SK-N-SH (cell line): ENCODE data around the gene TXNRD1. TPM values are rescaled to one million over a fixed set of nuclear protein-coding genes. Genes with fewer than 3 reads are reported as not detected.

Experiments
- CTCF ChIA-PET: fragments of 300-600, 350-600 bp; formaldehyde crosslinking; extraction: SDS; loops from one replicate; lab custom pipeline; 2021; lab: Yijun Ruan, JAX
- POLR2A ChIA-PET: fragments of 350-600 bp; sonication (Branson Sonifier 250); formaldehyde crosslinking; extraction: SDS; loops from one replicate; lab custom pipeline; 2020; ENCODE audit warnings: antibody characterized with exemption, inconsistent platforms; lab: Yijun Ruan, JAX
- DNase-seq: peaks from one replicate; pipeline ENCODE4 v3.0.0; 2012
- H2AFZ ChIP-seq: fragments of 200-600 bp; sonication (generic); 2 replicates; pipeline ENCODE4 v1.8.1; 2016; ENCODE audit warnings: antibody characterized with exemption, mild to moderate bottlenecking, low read depth
- H3F3A ChIP-seq: fragments of 200-600 bp; sonication (generic); replicated peaks from 2 replicates; pipeline ENCODE3; 2016; ENCODE audit warnings: antibody characterized with exemption, mild to moderate bottlenecking; ENCODE audit not compliant: insufficient read depth
- H3K27ac ChIP-seq, 2 experiments: fragments of 200-500 bp in 1 of 2; fragments of 200-600 bp in 1 of 2; sonication (Bioruptor generic) in 1 of 2; sonication (generic), shearing (Covaris generic) in 1 of 2; 2 replicates each; pipeline versions ENCODE4 v1.5.1 to v1.6.1; 2014 to 2016; ENCODE audit warnings: low read depth in 2 of 2, inconsistent platforms in 1 of 2, low read length in 1 of 2, mild to moderate bottlenecking in 1 of 2, mixed read lengths in 1 of 2
- H3K27me3 ChIP-seq: fragments of 200-600 bp; sonication (generic), shearing (Covaris generic); 2 replicates; pipeline ENCODE4 v1.6.1; 2016; ENCODE audit warnings: mixed run types; ENCODE audit not compliant: insufficient read depth
- H3K36me3 ChIP-seq, 2 experiments: fragments of 200-500 bp in 1 of 2; fragments of 200-600 bp in 1 of 2; sonication (Bioruptor generic) in 1 of 2; sonication (generic) in 1 of 2; replicated peaks in 1 of 2; 2 replicates each; pipeline versions ENCODE3 to v1.5.1; 2014 to 2016; ENCODE audit warnings: low read length in 1 of 2, mild to moderate bottlenecking in 1 of 2; ENCODE audit not compliant: insufficient read depth in 2 of 2, control insufficient read depth in 1 of 2
- H3K4me1 ChIP-seq, 2 experiments: fragments of 200-500 bp in 1 of 2; fragments of 200-600 bp in 1 of 2; sonication (Bioruptor generic) in 1 of 2; sonication (generic), shearing (Covaris generic) in 1 of 2; 2 replicates each; pipeline versions ENCODE4 v1.5.1 to v1.6.1; 2014 to 2016; ENCODE audit warnings: low read depth in 1 of 2, low read length in 1 of 2, mixed run types in 1 of 2; ENCODE audit not compliant: insufficient read depth in 2 of 2, control insufficient read depth in 1 of 2
- H3K4me2 ChIP-seq: fragments of 200-600 bp; sonication (generic), shearing (Covaris generic); 2 replicates; pipeline ENCODE4 v1.6.1; 2017; ENCODE audit warnings: mixed run types
- H3K4me3 ChIP-seq, 2 experiments: fragments of 200-500 bp in 1 of 2; fragments of 200-600 bp in 1 of 2; sonication (Bioruptor generic) in 1 of 2; sonication (generic), shearing (Covaris generic) in 1 of 2; 2 replicates each; pipeline versions ENCODE4 v1.5.1 to v1.8.1; 2014 to 2016; ENCODE audit warnings: low read depth in 2 of 2, inconsistent platforms in 1 of 2, low read length in 1 of 2, mild to moderate bottlenecking in 1 of 2, mixed read lengths in 1 of 2, moderate library complexity in 1 of 2
- H3K79me2 ChIP-seq: fragments of 200-600 bp; sonication (generic); 2 replicates; pipeline ENCODE4 v1.8.1; 2017; ENCODE audit warnings: mild to moderate bottlenecking; ENCODE audit not compliant: insufficient read depth
- H3K9ac ChIP-seq: fragments of 200-600 bp; sonication (generic); 2 replicates; pipeline ENCODE4 v1.6.1; 2017; ENCODE audit warnings: mixed run types
- H3K9me2 ChIP-seq: fragments of 200-600 bp; sonication (generic); 2 replicates; pipeline ENCODE4 v1.6.1; 2017; ENCODE audit warnings: mixed run types
- H3K9me3 ChIP-seq: fragments of 200-600 bp; sonication (generic); 2 replicates; pipeline ENCODE4 v1.6.1; 2017; ENCODE audit warnings: mixed run types, mild to moderate bottlenecking, moderate library complexity
- H4K20me1 ChIP-seq: fragments of 200-600 bp; sonication (generic); 2 replicates; pipeline ENCODE4 v1.6.1; 2017; ENCODE audit warnings: mild to moderate bottlenecking, mixed run types; ENCODE audit not compliant: insufficient read depth
- CHD2 ChIP-seq: fragments of 150-350 bp; IDR thresholded peaks from 2 replicates; pipeline ENCODE4 v1.6.1; 2018; ENCODE audit warnings: low read length; ENCODE audit not compliant: partially characterized antibody
- CTCF ChIP-seq: fragments of 200-600 bp; sonication (generic); IDR thresholded peaks from 2 replicates; pipeline ENCODE4 v1.6.1; 2017; ENCODE audit warnings: antibody characterized with exemption, mild to moderate bottlenecking, moderate library complexity
- ELF1 ChIP-seq: IDR thresholded peaks from 2 replicates; pipeline ENCODE4 v1.4.0; 2012
- FOXM1 ChIP-seq: IDR thresholded peaks from 2 replicates; pipeline ENCODE4 v1.4.0; 2012; ENCODE audit warnings: low read depth, mild to moderate bottlenecking
- GABPA ChIP-seq: IDR thresholded peaks from 2 replicates; pipeline ENCODE4 v1.4.0; 2012; ENCODE audit warnings: low read depth, mild to moderate bottlenecking
- JUND ChIP-seq: IDR thresholded peaks from 2 replicates; pipeline ENCODE4 v1.4.0; 2012
- MEF2A ChIP-seq: IDR thresholded peaks from 2 replicates; pipeline ENCODE4 v1.4.0; 2012; ENCODE audit warnings: low read depth, borderline replicate concordance
- PBX3 ChIP-seq: IDR thresholded peaks from 2 replicates; pipeline ENCODE4; 2012
- POLR2AphosphoS5 ChIP-seq: IDR thresholded peaks from 2 replicates; pipeline ENCODE4 v1.6.1; 2012; ENCODE audit warnings: low read depth, low read length
- RAD21 ChIP-seq: IDR thresholded peaks from 2 replicates; pipeline ENCODE4 v1.6.1; 2012; ENCODE audit warnings: mild to moderate bottlenecking, low read length
- RCOR1 ChIP-seq: fragments of 150-350 bp; IDR thresholded peaks from 2 replicates; pipeline ENCODE4 v1.6.1; 2017; ENCODE audit warnings: antibody characterized with exemption, low read length
- RXRA ChIP-seq: IDR thresholded peaks from 2 replicates; pipeline ENCODE4 v1.4.0; 2012; ENCODE audit warnings: low read depth, mild to moderate bottlenecking, borderline replicate concordance
- TEAD4 ChIP-seq: IDR thresholded peaks from 2 replicates; pipeline ENCODE4 v1.4.0; 2012; ENCODE audit warnings: mild to moderate bottlenecking, borderline replicate concordance; ENCODE audit not compliant: insufficient read depth
- USF1 ChIP-seq: IDR thresholded peaks from 2 replicates; pipeline ENCODE4 v1.4.0; 2012; ENCODE audit warnings: low read depth, borderline replicate concordance
- YY1 ChIP-seq: IDR thresholded peaks from 2 replicates; pipeline ENCODE4 v1.4.0; 2012; ENCODE audit warnings: low read depth, mild to moderate bottlenecking
- WGBS: methylation state at CpG from one replicate; pipeline ENCODE4 v1.1.6; 2017; ENCODE audit warnings: low lambda C conversion rate; 5-methylcytosine and 5-hydroxymethylcytosine counted together
- polyA plus RNA-seq, 3 experiments: library from polyadenylated mRNA; depleted of rRNA; stranded (reverse); fragments of >200 nt; gene quantifications; 2 replicates each; pipeline ENCODE4 v1.2.3, GENCODE V29; 2012
- TF ChIP-seq, protein P1 (sequence below): IDR thresholded peaks from 2 replicates; pipeline ENCODE4 v1.4.0; 2012; ENCODE audit warnings: low read depth, borderline replicate concordance
- TF ChIP-seq, protein P2 (sequence below): fragments of 150-350 bp; IDR thresholded peaks from 2 replicates; pipeline ENCODE4 v1.6.1; 2016; ENCODE audit warnings: mild to moderate bottlenecking, low read depth, low read length

Gene TXNRD1
- polyA plus RNA-seq, 1 of the 3 experiments (the other 2 are of a cell fraction), result 143 TPM

DNA sequence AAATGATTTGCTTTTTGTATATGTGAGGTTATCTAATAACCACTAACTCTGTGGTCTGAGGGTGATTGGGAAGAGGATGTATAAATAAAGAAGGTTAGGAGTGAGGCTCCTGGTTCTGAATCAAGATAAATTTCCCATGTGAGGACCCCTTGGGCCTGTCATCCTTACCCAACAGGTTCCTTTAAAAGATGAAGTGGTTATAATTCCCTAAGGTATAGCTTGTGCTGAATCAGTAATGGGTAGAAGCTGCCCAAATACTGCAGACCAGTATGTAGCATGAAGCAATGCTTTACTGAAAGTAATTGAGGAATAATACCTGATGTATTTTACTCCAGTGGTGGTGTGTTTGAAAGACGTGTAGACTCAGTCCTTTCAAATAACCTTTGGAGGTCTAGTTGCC is 96.6 kb downstream of the TXNRD1 start:
- H3K4me2 ChIP-seq, result no peak overlapping the region
- H3K4me1 ChIP-seq, result peaks cover 2 to 3% of the 10 kb centered on the region in 2 experiments; a peak in 3 of 4 replicates
- peaks cover 92% of the 10 kb centered on the region for H3K79me2 ChIP-seq
- WGBS, result 75% methylated on average over 1 of the region's 1 CpG
- no peaks in the 10 kb centered on the region for H3K9me3 ChIP-seq
- peaks cover 5% of the 10 kb centered on the region for H3F3A ChIP-seq
- TF ChIP-seq GABPA, result no peak
- no peak for TF ChIP-seq FOXM1
- H3K4me3 ChIP-seq, result no peak overlapping the region
- H3K36me3 ChIP-seq, result peaks cover 57 to 71% of the 10 kb centered on the region in 2 experiments
- CTCF ChIA-PET, result interaction anchor here (1.2 kb wide), 1 partner anchor 46 kb away, joined by 4 read pairs; no protein-coding TSS in a partner anchor
- no peaks in the 10 kb centered on the region for H3K27me3 ChIP-seq
- H3K27ac ChIP-seq, result no peak overlapping the region
- H3K9ac ChIP-seq, result no peak overlapping the region
- H4K20me1 ChIP-seq, result peaks cover 31% of the 10 kb centered on the region
- POLR2A ChIA-PET, result no interaction called here
- no peaks in the 10 kb centered on the region for H3K9me2 ChIP-seq
- H2AFZ ChIP-seq, result no peak overlapping the region
- no peak for DNase-seq

DNA sequence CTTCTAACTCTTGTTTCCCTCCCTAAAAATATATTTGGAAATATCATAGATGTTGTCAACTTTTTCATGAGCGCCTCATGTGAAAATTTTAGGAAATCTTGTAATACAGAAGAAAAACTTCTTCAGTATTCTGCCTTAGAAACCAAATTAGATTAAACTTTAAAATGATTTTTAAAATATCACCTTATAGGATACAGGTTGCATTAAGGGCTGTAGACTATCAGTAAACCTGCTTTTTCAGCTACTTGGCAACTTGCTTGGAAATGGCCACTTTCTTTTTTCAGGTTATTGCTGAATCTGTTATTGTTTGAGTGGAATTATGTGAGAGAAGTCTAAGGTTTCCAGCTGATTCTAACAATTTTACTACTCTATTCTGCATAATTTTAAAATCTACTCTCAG is 97.1 kb downstream of the TXNRD1 start:
- Histone ChIP-seq H3K4me2 (no peak overlapping the region), H3K9me2 (no peaks in the 10 kb centered on the region), H4K20me1 (peaks cover 27% of the 10 kb centered on the region), H3K79me2 (peaks cover 92% of the 10 kb centered on the region), H3K9me3 (no peaks in the 10 kb centered on the region), H2AFZ (no peak overlapping the region), H3F3A (peaks cover 7% of the 10 kb centered on the region), H3K4me1 (no peaks in the 10 kb centered on the region; a peak in 1 of 4 replicates), H3K36me3 (peaks cover 61 to 73% of the 10 kb centered on the region in 2 experiments), H3K27ac (no peak overlapping the region), H3K4me3 (no peak overlapping the region), H3K27me3 (no peaks in the 10 kb centered on the region), H3K9ac (no peak overlapping the region)
- TF ChIP-seq YY1 (no peak), TEAD4 (no peak), RAD21 (no peak), USF1 (no peak), RXRA (no peak), ELF1 (no peak), RCOR1 (no peak), JUND (no peak), CTCF (no peak), GABPA (no peak), PBX3 (no peak), MEF2A (no peak), POLR2AphosphoS5 (no peak), CHD2 (no peak)
- TF ChIP-seq, protein P1, sequence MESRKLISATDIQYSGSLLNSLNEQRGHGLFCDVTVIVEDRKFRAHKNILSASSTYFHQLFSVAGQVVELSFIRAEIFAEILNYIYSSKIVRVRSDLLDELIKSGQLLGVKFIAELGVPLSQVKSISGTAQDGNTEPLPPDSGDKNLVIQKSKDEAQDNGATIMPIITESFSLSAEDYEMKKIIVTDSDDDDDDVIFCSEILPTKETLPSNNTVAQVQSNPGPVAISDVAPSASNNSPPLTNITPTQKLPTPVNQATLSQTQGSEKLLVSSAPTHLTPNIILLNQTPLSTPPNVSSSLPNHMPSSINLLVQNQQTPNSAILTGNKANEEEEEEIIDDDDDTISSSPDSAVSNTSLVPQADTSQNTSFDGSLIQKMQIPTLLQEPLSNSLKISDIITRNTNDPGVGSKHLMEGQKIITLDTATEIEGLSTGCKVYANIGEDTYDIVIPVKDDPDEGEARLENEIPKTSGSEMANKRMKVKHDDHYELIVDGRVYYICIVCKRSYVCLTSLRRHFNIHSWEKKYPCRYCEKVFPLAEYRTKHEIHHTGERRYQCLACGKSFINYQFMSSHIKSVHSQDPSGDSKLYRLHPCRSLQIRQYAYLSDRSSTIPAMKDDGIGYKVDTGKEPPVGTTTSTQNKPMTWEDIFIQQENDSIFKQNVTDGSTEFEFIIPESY, result no peak
- TF ChIP-seq, protein P2, sequence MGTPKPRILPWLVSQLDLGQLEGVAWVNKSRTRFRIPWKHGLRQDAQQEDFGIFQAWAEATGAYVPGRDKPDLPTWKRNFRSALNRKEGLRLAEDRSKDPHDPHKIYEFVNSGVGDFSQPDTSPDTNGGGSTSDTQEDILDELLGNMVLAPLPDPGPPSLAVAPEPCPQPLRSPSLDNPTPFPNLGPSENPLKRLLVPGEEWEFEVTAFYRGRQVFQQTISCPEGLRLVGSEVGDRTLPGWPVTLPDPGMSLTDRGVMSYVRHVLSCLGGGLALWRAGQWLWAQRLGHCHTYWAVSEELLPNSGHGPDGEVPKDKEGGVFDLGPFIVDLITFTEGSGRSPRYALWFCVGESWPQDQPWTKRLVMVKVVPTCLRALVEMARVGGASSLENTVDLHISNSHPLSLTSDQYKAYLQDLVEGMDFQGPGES, result no peak
- CTCF ChIA-PET, result interaction anchor here (0.8 to 1.6 kb wide), 3 partner anchors 9 to 203 kb away, joined by 3 to 6 read pairs (median 4); partner anchors contain the start of gene EID3
- POLR2A ChIA-PET, result no interaction called here
- 98% methylated on average over 1 of the region's 1 CpG for WGBS
- DNase-seq, result no peak
